HL-60 (cell line): Measurements from ENCODE around the gene RPL6.
"Not testable (repeated sequence)": the region's sequence is repeated elsewhere in the genome, so short reads cannot be mapped to it uniquely, and the experiment has no call there.

Experiments used
- DNase-seq, 2 experiments: peaks; one replicate each; pipeline ENCODE4 v3.0.0-alpha.2; 2010 to 2020; ENCODE audit warnings: low read depth in 1 of 2, low spot score in 1 of 2
- H3K27ac ChIP-seq: fragments of 250-450 bp; sonication (Bioruptor Pico); replicated peaks from 2 replicates; pipeline ENCODE4 v1.5.1; 2020; ENCODE audit warnings: mild to moderate bottlenecking, moderate library complexity
- H3K27me3 ChIP-seq: fragments of 250-450 bp; sonication (Bioruptor Pico); 2 replicates; pipeline ENCODE4 v1.5.1; 2021; ENCODE audit warnings: mild to moderate bottlenecking, moderate library complexity; ENCODE audit not compliant: insufficient read depth, poor library complexity, severe bottlenecking
- H3K4me3 ChIP-seq: replicated peaks from 2 replicates; pipeline ENCODE4 v1.5.1; 2011; ENCODE audit warnings: mild to moderate bottlenecking, control low read depth, low read length; ENCODE audit not compliant: insufficient read depth
- CTCF ChIP-seq: IDR thresholded peaks from one replicate; pipeline ENCODE4 v1.5.1; 2011; ENCODE audit warnings: low read length, control low read depth, inconsistent platforms; ENCODE audit not compliant: insufficient read depth
- GABPA ChIP-seq: IDR thresholded peaks from 2 replicates; pipeline ENCODE4 v1.6.1; 2012; ENCODE audit warnings: low read depth
- POLR2AphosphoS5 ChIP-seq: IDR thresholded peaks from 2 replicates; pipeline ENCODE4 v1.6.1; 2012; ENCODE audit warnings: low read depth
- REST ChIP-seq: IDR thresholded peaks from 2 replicates; pipeline ENCODE4 v1.6.1; 2012; ENCODE audit warnings: low read depth; ENCODE audit not compliant: insufficient replicate concordance
- SPI1 ChIP-seq: IDR thresholded peaks from 2 replicates; pipeline ENCODE4 v1.6.1; 2012; ENCODE audit warnings: low read depth, mild to moderate bottlenecking, borderline replicate concordance

The RPL6 gene

DNA sequence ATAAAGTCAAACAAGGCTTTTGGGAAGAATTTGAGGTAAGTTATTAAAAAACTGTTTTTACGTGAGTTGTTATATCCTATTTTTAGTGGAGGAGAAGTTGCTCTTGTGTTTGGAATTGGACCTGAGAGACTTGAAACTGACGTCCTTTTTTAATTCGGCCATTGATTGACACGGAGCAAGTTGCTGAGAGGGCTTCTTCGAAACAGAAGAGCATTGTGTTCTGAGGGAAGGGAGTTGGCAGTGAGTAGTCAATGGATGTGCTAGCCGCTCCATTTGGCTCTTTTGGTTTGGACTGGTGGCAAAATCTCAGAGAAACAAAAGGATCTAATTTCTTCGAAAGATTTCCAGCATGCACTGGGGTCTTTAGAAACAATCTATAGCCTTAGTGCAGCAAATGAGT lies 46.6 kb upstream of the RPL6 start:
- DNase-seq: no peak
- Histone ChIP-seq H3K27me3 (no peaks in the 10 kb centered on the region), H3K4me3 (no peak overlapping the region), H3K27ac (no peak overlapping the region)
- TF ChIP-seq POLR2AphosphoS5: no peak
- no peak for TF ChIP-seq REST
- TF ChIP-seq GABPA: no peak
- TF ChIP-seq CTCF: no peak
- no peak for TF ChIP-seq SPI1

DNA sequence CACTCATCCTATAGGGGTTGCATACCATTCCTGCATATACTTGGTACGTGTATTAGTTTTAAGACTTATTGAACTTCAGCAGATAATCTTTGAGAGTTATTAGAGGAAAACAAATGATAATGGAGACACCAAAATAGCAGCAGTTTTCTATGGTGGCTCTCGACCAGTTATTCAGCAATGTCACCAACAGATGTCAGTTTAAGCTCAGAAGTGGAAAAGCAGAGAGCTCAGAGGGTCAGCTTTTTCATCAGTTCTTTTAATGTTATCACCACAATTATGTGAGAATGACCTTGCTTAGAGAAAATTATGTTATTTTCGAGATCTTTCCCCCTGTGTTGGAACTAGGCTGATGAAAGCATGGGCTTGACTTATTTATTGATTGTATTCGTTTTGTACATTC lies 41.3 kb upstream of the RPL6 start:
- Histone ChIP-seq H3K27me3 (no peaks in the 10 kb centered on the region), H3K4me3 (no peak overlapping the region), H3K27ac (no peak overlapping the region)
- no peak for DNase-seq
- no peak for TF ChIP-seq POLR2AphosphoS5

- DNase-seq, H3K27me3 ChIP-seq, H3K4me3 ChIP-seq, H3K27ac ChIP-seq: not testable (repeated sequence)
Observed at GRCh38 chr12:112448165-112448564, 38.8 kb upstream of the RPL6 start.

DNA sequence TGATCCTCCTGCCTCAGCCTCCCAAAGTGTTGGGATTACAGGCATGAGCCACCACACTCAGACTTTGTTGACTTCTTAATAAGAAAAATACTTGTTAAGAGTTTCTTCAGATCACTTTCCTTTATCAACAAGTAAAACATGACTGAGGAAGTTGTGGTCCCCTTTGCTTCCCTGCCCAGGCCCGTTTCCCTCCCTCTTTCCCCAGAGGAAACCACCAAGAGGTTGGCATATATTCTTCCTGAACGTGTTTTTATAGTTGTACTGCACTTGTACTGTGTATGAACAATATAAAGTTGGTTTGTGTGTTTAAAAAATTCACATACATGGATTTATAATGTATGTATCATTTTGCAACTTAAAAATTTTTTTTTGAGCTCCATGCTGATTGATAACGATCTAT lies 37.7 kb upstream of the RPL6 start:
- peak; percentile 53; the same call in 1 of the 2 replicates for TF ChIP-seq SPI1
- no peak for TF ChIP-seq GABPA
- TF ChIP-seq CTCF: no peak
- Histone ChIP-seq H3K4me3 (no peak overlapping the region), H3K27ac (peak overlapping the region; percentile 14), H3K27me3 (no peaks in the 10 kb centered on the region)
- peak in 1 of 2 experiments; percentile 58 for DNase-seq

DNA sequence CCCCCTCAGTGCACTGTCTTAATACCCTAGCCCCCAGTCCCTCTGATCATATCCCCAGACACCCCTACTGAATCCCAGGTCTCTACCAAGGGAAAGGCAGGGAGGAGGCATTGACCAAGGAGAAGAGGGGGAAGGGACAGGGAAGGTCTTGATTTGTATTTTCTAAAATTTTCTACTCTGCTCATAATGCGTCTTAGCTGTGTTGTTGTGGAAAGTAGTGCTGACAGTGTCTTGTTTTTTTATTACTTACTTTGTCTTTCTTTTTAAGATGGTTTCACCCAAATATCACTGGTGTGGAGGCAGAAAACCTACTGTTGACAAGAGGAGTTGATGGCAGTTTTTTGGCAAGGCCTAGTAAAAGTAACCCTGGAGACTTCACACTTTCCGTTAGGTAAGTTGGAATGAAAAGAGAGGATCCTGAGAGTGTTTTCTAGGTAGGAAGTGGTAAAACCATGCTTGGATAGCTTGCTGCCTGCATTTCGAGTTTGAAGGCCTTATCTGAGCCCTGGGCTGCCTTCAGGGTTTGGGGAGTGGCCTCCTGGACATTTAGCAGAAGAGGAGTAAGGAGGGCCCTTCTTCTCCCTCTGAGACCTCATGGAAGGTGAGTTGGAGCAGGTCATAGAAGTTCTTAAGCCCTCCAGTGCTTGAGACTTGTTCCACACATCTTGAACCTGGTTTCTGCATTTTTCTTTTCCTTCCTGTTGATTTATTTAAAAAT lies 36.8 kb upstream of the RPL6 start:
- Histone ChIP-seq H3K27ac (peak overlapping the region; percentile 14), H3K27me3 (no peaks in the 10 kb centered on the region), H3K4me3 (no peak overlapping the region)
- TF ChIP-seq GABPA (no peak), SPI1 (no peak), REST (no peak), POLR2AphosphoS5 (no peak), CTCF (no peak)
- no peak for DNase-seq
